T-helper 1 cell treated with Interleukin-12 subunit alpha and Interleukin-12 subunit beta and Interleukin-4 antibody, amounts not matched to agents 30 μg/mL and 1 μg/mL, for 36 hours (primary cell): ENCODE results near the gene MUC5B.
"Not testable (repeated sequence)": the region's sequence is repeated elsewhere in the genome, so short reads cannot be mapped to it uniquely, and the experiment has no call there.

Experiments used
- H3K27ac Mint-ChIP-seq: one replicate; pipeline ENCODE4 v1.8.0; 2021; ENCODE audit warnings: mild to moderate bottlenecking, mixed read lengths
- H3K27me3 Mint-ChIP-seq: one replicate; pipeline ENCODE4 v1.8.0; 2021; ENCODE audit warnings: low read depth, mixed read lengths
- H3K36me3 Mint-ChIP-seq: one replicate; pipeline ENCODE4 v1.8.0; 2021; ENCODE audit warnings: low read depth, mixed read lengths
- H3K4me1 Mint-ChIP-seq: one replicate; pipeline ENCODE4 v1.8.0; 2021; ENCODE audit warnings: low read depth, mixed read lengths
- H3K4me3 Mint-ChIP-seq: one replicate; pipeline ENCODE4 v1.8.0; 2021; ENCODE audit warnings: mild to moderate bottlenecking, moderate library complexity, mixed read lengths
- H3K9me3 Mint-ChIP-seq: one replicate; pipeline ENCODE4 v1.8.0; 2021; ENCODE audit warnings: mixed read lengths

Gene MUC5B

DNA sequence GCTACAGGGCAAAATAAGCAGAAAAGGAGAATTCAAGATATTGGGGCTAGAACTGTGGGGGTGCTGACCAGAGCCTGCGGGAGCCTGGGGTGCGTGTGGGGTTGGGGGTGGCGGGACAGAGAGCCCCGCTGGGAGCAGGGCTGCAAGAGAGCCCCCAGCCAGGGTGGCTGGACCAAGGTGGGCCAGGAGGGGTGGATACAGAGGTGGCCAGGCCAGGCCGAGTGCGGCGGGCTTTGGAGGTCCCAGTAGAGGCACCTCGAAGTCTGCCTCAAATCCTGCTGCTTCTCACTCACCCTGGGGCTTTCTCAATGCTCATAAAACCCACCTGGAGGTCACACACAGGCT is 16.9 kb upstream of the MUC5B start:
- no peak overlapping the region for H3K4me3 Mint-ChIP-seq
- no peaks in the 10 kb centered on the region for H3K27me3 Mint-ChIP-seq
- peaks cover 2% of the 10 kb centered on the region for H3K36me3 Mint-ChIP-seq
- H3K27ac Mint-ChIP-seq: no peak overlapping the region
- peaks cover 4% of the 10 kb centered on the region for H3K9me3 Mint-ChIP-seq
- no peaks in the 10 kb centered on the region for H3K4me1 Mint-ChIP-seq

GRCh38 chr11:1206391-1207271 is 16.2 kb upstream of the MUC5B start:
- Mint-ChIP-seq H3K27me3 (peaks cover 5% of the 10 kb centered on the region), H3K4me3 (no peak overlapping the region), H3K9me3 (peaks cover 8% of the 10 kb centered on the region), H3K36me3 (peaks cover 4% of the 10 kb centered on the region), H3K27ac (no peak overlapping the region), H3K4me1 (no peaks in the 10 kb centered on the region)

GRCh38 chr11:1207401-1208143 is 15.3 kb upstream of the MUC5B start:
- Mint-ChIP-seq H3K27ac (no peak overlapping the region), H3K9me3 (peaks cover 10% of the 10 kb centered on the region), H3K36me3 (peaks cover 4% of the 10 kb centered on the region), H3K4me3 (no peak overlapping the region), H3K27me3 (peaks cover 9% of the 10 kb centered on the region), H3K4me1 (no peaks in the 10 kb centered on the region)

DNA sequence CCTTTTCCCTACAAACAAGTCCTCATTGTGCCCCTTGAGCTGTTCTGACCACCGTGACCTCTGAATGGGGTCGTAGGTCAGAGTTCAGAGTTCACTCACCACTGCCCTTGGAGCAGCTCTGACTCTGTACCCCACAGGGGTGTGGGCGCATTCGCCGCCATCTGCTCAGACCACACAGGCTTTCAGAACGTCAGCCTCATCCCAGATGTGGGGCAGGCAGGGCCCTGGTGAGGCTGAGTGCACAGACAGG is 14.8 kb upstream of the MUC5B start:
- peaks cover 4% of the 10 kb centered on the region for H3K36me3 Mint-ChIP-seq
- no peak overlapping the region for H3K4me3 Mint-ChIP-seq
- no peaks in the 10 kb centered on the region for H3K4me1 Mint-ChIP-seq
- H3K9me3 Mint-ChIP-seq: peaks cover 10% of the 10 kb centered on the region
- peaks cover 11% of the 10 kb centered on the region for H3K27me3 Mint-ChIP-seq
- H3K27ac Mint-ChIP-seq: no peak overlapping the region

GRCh38 chr11:1208394-1209261 is 14.2 kb upstream of the MUC5B start:
- H3K27me3 Mint-ChIP-seq: peaks cover 14% of the 10 kb centered on the region
- H3K9me3 Mint-ChIP-seq: peaks cover 10% of the 10 kb centered on the region
- H3K4me3 Mint-ChIP-seq: no peak overlapping the region
- H3K27ac Mint-ChIP-seq: no peak overlapping the region
- H3K4me1 Mint-ChIP-seq: no peaks in the 10 kb centered on the region
- peaks cover 4% of the 10 kb centered on the region for H3K36me3 Mint-ChIP-seq

DNA sequence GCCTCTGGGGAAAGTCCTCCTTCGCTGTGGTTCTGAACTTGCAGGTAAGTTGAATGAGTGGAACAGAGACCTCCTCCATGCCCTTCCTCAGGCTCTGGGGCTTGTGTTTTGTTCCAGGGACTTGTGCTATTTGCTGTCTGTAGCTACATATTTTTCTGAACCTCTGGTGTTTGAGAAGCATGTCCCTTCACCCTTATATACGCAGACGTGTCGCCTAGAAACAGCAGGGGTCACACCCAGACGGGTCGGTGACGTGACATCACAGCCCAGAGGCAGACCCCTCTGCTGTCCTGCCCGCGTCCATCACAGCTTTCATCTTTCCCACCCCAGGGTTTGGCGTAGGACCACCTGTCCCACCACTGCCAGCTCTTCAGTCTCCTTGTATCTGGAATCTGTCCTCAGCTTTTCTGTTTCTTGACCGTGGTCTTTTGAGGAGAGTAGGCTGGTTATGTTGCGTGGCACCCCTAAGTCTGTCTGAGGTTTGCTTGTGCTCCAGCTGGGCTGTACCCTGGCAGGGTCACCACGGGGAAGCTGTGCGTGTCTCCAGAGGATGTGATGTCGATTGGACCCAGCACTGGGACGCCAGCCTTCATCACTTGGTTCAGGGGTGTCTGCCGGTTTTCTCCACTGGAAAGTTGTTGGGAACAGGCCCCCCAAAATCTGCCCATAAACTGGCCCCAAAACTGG is 13.4 kb upstream of the MUC5B start:
- H3K36me3 Mint-ChIP-seq: peaks cover 4% of the 10 kb centered on the region
- H3K4me1 Mint-ChIP-seq: no peaks in the 10 kb centered on the region
- H3K27ac Mint-ChIP-seq: no peak overlapping the region
- H3K9me3 Mint-ChIP-seq: peaks cover 10% of the 10 kb centered on the region
- H3K4me3 Mint-ChIP-seq: no peak overlapping the region
- H3K27me3 Mint-ChIP-seq: peaks cover 19% of the 10 kb centered on the region

GRCh38 chr11:1211838-1212237 is 11.0 kb upstream of the MUC5B start:
- H3K4me3 Mint-ChIP-seq: no peak overlapping the region
- H3K4me1 Mint-ChIP-seq: no peaks in the 10 kb centered on the region
- H3K36me3 Mint-ChIP-seq: peaks cover 4% of the 10 kb centered on the region
- H3K27me3 Mint-ChIP-seq: peaks cover 20% of the 10 kb centered on the region
- peaks cover 10% of the 10 kb centered on the region for H3K9me3 Mint-ChIP-seq
- no peak overlapping the region for H3K27ac Mint-ChIP-seq

GRCh38 chr11:1215826-1216225 is 7.0 kb upstream of the MUC5B start:
- not testable (repeated sequence) for H3K36me3 Mint-ChIP-seq, H3K4me1 Mint-ChIP-seq, H3K27ac Mint-ChIP-seq, H3K4me3 Mint-ChIP-seq, H3K9me3 Mint-ChIP-seq
- peaks cover 20% of the 10 kb centered on the region for H3K27me3 Mint-ChIP-seq

GRCh38 chr11:1217151-1217550 is 5.7 kb upstream of the MUC5B start:
- no peaks in the 10 kb centered on the region for H3K36me3 Mint-ChIP-seq
- H3K4me3 Mint-ChIP-seq: no peak overlapping the region
- no peaks in the 10 kb centered on the region for H3K9me3 Mint-ChIP-seq
- H3K27ac Mint-ChIP-seq: no peak overlapping the region
- H3K4me1 Mint-ChIP-seq: no peaks in the 10 kb centered on the region
- H3K27me3 Mint-ChIP-seq: peaks cover 14% of the 10 kb centered on the region

GRCh38 chr11:1218256-1218787 is 4.5 kb upstream of the MUC5B start:
- H3K9me3 Mint-ChIP-seq: no peaks in the 10 kb centered on the region
- H3K36me3 Mint-ChIP-seq: no peaks in the 10 kb centered on the region
- H3K4me1 Mint-ChIP-seq: no peaks in the 10 kb centered on the region
- H3K27me3 Mint-ChIP-seq: peaks cover 6% of the 10 kb centered on the region
- no peak overlapping the region for H3K4me3 Mint-ChIP-seq
- H3K27ac Mint-ChIP-seq: no peak overlapping the region

DNA sequence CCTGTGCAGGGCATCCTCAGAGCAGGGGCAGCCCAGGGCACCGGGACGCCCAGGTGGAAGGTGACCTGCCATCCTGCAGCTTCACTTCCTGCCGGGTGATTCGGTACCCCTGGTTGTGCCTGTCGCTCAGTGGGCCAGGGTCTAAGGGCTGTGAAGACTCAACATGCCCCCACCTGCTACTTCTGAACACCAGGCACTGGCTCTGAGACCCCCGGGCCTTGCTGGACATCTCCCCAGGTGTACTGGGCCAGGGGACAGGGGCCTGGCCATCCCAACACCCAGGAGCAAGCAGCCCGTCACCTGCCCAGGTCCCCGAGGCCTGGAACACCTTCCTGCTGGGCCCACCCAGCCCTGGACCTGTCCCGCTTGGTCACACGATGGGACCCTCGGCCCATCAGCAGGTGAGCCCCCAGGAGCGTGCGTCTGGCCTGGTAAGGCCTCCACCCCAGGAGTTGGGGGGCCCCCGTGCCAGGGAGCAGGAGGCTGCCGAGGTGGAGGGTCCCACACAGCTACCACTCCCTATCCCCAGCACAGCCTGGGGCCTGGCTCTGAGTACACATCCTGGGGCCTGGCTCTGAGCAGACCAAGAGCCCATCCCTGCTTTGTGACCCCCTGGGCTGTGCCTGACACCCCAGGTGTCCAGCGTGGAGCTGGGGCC is 3.9 kb upstream of the MUC5B start:
- H3K4me1 Mint-ChIP-seq: no peaks in the 10 kb centered on the region
- H3K27ac Mint-ChIP-seq: no peak overlapping the region
- H3K27me3 Mint-ChIP-seq: peaks cover 6% of the 10 kb centered on the region
- no peaks in the 10 kb centered on the region for H3K9me3 Mint-ChIP-seq
- no peaks in the 10 kb centered on the region for H3K36me3 Mint-ChIP-seq
- H3K4me3 Mint-ChIP-seq: no peak overlapping the region

DNA sequence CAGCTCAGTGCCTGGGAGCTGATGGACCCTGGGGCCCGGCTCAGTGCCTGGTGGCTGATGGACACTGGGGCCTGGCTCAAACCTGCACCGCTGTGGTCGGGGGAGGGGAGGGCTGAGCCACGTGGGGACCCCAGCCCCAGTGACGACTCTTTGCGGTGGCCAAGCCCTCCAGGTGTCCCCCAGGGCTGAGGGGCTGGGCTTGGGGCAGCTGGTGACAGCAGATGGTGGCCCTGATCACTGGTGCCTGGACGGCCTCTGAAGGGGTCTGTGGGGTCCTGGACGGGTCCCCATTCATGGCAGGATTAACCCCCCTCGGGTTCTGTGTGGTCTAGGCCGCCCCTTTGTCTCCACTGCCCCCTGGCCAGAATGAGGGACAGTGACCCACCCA is 3.4 kb upstream of the MUC5B start:
- Mint-ChIP-seq H3K9me3 (no peaks in the 10 kb centered on the region), H3K27me3 (peaks cover 2% of the 10 kb centered on the region), H3K4me3 (no peak overlapping the region), H3K27ac (no peak overlapping the region), H3K4me1 (no peaks in the 10 kb centered on the region), H3K36me3 (no peaks in the 10 kb centered on the region)

DNA sequence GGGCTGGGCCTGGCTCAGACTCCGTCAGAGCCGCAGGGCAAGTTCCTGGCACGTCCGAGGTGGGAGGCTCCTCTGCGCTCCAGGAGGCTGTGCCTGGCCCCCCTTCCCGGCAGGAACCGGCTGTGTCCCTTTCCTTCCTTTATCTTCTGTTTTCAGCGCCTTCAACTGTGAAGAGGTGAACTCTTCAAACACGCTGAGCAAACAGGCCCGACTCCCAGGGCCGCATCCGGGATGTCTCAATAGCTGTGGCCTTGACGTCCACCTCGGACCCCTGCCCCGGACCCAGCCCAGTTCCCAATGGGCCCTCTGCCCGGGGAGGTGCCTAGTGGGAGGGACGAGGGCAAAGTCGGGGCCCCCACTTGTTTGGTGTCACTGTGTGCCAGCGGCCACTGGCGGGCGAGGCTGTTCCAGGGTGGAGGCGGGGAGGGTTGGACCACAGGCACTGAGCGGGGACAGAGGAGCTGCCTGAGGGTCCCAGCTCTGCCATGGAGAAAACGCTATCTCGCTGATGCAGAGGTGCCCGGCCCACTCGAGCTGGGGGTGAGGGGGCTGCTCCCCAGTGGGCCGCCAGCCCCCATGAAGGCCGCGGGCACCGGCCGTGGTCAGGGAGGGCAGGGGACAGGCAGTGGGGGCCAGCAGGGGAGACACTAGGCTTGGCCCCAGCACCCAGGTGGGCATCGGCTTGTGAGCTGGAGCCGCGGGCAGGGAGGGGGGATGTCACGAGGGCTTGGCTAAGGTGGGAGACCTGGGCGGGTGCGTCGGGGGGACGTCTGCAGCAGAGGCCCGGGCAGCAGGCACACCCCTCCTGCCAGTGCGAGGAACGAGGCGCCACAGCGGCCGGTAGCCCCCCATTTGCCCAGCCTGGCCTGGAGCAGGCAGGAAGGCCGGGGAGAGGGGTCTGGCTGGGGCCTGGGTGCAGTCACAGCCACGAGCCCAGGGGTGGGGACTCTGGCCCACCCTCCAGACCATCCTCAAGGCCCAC is 2.7 kb upstream of the MUC5B start:
- H3K36me3 Mint-ChIP-seq: no peaks in the 10 kb centered on the region
- no peak overlapping the region for H3K27ac Mint-ChIP-seq
- no peaks in the 10 kb centered on the region for H3K27me3 Mint-ChIP-seq
- H3K4me3 Mint-ChIP-seq: no peak overlapping the region
- H3K9me3 Mint-ChIP-seq: no peaks in the 10 kb centered on the region
- H3K4me1 Mint-ChIP-seq: no peaks in the 10 kb centered on the region
